Thyroid gland (tissue), 4 donors: Measurements from ENCODE around the gene SLC4A7.

Source experiments
- POLR2A ChIP-seq, 2 donors: fragments of 450-650 bp; IDR thresholded peaks; one replicate each; pipeline ENCODE4 v1.6.1; 2017; ENCODE audit warnings: antibody characterized with exemption in 2 of 2, mild to moderate bottlenecking in 2 of 2, moderate library complexity in 1 of 2
- TF ChIP-seq, protein P1 (sequence below), 6 experiments: fragments of 200-600 bp in 3 of 6; fragments of 450-650 bp in 3 of 6; sonication (generic) in 3 of 6; IDR thresholded peaks; one replicate each; pipeline ENCODE4 v1.5.1; 2016 to 2019; ENCODE audit warnings: antibody characterized with exemption in 6 of 6, mild to moderate bottlenecking in 2 of 6, inconsistent platforms in 1 of 6, moderate library complexity in 1 of 6

DNA sequence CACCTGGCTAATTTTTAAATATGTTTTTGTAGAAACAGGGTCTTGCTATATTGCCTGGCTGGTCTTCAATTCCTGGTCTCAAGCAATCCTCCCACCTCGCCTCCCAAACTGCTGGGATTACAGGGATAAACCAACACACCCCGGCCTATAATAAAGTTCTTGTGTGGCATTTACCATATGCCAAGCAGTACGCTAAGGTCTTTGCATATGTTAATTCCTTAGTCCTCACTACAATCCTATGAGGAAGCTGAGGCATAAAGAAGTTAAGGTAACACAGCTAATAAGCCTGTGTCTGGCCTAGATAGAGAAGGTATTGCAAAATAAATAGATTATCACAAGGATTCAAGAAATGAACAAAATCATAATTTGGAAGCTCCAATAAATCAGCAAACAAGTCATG is 17.6 kb upstream of the SLC4A7 start:
- TF ChIP-seq, protein P1, sequence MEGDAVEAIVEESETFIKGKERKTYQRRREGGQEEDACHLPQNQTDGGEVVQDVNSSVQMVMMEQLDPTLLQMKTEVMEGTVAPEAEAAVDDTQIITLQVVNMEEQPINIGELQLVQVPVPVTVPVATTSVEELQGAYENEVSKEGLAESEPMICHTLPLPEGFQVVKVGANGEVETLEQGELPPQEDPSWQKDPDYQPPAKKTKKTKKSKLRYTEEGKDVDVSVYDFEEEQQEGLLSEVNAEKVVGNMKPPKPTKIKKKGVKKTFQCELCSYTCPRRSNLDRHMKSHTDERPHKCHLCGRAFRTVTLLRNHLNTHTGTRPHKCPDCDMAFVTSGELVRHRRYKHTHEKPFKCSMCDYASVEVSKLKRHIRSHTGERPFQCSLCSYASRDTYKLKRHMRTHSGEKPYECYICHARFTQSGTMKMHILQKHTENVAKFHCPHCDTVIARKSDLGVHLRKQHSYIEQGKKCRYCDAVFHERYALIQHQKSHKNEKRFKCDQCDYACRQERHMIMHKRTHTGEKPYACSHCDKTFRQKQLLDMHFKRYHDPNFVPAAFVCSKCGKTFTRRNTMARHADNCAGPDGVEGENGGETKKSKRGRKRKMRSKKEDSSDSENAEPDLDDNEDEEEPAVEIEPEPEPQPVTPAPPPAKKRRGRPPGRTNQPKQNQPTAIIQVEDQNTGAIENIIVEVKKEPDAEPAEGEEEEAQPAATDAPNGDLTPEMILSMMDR (IDR thresholded peaks at IDR 0.05) = no peak
- no peak for TF ChIP-seq POLR2A (IDR thresholded peaks at IDR 0.05)
